ENCODE measurements around the gene DPYD. TPM values are rescaled to one million over a fixed set of nuclear protein-coding genes. Genes with fewer than 3 reads are reported as not detected.

The DPYD gene
- total RNA-seq, 1 donor from 2014 or later, result 11.9 TPM

DNA sequence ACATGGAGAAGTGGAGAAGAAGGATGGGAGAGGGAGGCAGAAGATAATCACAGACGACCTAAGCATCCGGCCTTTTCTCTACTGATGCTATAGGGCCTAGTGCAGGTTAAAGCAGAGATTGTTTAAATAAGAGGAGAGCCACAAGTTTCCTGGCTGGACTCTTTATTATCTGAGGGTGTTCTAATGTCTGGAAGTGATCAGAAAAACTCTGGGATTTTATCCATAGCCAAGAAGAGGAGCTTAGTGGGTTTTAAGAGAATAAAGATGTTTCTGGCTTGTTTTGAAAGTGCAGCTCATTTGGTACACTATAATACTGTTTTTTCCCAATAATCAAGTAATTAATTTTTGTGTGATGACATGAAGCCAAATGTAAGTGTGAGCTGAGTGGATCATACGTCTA lies 780.2 kb downstream of the DPYD start:
- Mint-ChIP-seq H3K4me1 (ENCODE audit: low read depth) (no peaks in the 10 kb centered on the region), H3K4me3 (ENCODE audit: low read depth) (no peak overlapping the region), H3K27me3 (ENCODE audit: low read depth) (no peaks in the 10 kb centered on the region), H3K9me3 (no peaks in the 10 kb centered on the region), H3K36me3 (ENCODE audit: low read depth) (no peaks in the 10 kb centered on the region), H3K27ac (no peak overlapping the region)
- intact Hi-C loops (cut with micrococcal nuclease), result no loop called here
- DNase-seq (ENCODE audit: low spot score), result no peak

DNA sequence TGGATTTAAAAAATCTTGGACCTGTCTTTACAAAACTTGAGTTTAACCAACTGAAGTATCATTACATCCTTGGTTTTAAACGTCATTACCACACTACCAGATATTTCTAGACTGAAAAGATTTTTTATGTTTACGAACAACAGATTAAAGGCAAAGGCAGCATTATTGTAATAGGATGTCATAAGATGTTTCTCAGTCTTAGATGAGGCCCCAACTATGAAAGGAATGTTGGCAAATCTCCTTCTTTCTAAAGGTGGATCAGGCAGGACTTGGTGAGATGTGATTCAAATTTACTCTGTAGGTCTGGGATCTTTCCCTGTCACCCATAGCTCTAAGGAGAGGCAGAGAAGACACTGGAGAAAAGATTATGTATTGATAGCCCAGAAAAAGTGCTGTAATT lies 781.3 kb downstream of the DPYD start:
- Mint-ChIP-seq H3K27ac (no peak overlapping the region), H3K36me3 (ENCODE audit: low read depth) (no peaks in the 10 kb centered on the region), H3K27me3 (ENCODE audit: low read depth) (no peaks in the 10 kb centered on the region), H3K4me1 (ENCODE audit: low read depth) (no peaks in the 10 kb centered on the region), H3K9me3 (no peaks in the 10 kb centered on the region), H3K4me3 (ENCODE audit: low read depth) (no peak overlapping the region)
- intact Hi-C loops (cut with micrococcal nuclease), result loop anchor here (10.0 kb wide), 1 partner anchor 685 kb away; no protein-coding TSS in a partner anchor
- DNase-seq (ENCODE audit: low spot score), result no peak

DNA sequence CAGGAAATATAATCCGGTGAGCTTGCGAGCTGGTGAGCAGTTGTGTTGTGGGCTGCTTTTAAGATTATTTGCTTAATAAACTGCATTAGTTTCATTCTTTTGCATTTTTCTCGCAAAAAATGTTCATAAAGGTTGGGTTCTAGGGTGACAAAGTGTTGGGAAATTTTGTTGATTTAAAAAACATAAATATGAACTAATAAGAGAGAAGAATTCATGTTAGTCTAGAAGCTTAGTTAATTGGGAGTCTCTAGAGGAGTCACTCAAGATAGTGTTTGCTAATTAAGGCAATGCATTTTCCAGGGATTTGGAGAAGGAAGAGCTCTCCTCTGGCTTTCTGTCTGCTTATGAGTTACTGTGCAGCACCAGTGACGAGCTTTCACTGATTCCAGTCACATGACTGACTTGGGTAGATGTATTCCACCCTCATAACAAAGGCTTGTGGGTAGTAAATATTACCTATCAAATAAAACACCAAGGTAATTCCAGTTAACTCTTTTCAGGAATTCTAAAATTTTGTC lies 782.3 kb downstream of the DPYD start:
- Mint-ChIP-seq H3K27ac (no peak overlapping the region), H3K36me3 (ENCODE audit: low read depth) (no peaks in the 10 kb centered on the region), H3K4me3 (ENCODE audit: low read depth) (no peak overlapping the region), H3K9me3 (no peaks in the 10 kb centered on the region), H3K27me3 (ENCODE audit: low read depth) (no peaks in the 10 kb centered on the region), H3K4me1 (ENCODE audit: low read depth) (no peaks in the 10 kb centered on the region)
- no peak for DNase-seq (ENCODE audit: low spot score)
- intact Hi-C loops (cut with micrococcal nuclease), result loop anchor here (1.0 to 10.0 kb wide), 2 partner anchors 686 to 911 kb away; no protein-coding TSS in a partner anchor

DNA sequence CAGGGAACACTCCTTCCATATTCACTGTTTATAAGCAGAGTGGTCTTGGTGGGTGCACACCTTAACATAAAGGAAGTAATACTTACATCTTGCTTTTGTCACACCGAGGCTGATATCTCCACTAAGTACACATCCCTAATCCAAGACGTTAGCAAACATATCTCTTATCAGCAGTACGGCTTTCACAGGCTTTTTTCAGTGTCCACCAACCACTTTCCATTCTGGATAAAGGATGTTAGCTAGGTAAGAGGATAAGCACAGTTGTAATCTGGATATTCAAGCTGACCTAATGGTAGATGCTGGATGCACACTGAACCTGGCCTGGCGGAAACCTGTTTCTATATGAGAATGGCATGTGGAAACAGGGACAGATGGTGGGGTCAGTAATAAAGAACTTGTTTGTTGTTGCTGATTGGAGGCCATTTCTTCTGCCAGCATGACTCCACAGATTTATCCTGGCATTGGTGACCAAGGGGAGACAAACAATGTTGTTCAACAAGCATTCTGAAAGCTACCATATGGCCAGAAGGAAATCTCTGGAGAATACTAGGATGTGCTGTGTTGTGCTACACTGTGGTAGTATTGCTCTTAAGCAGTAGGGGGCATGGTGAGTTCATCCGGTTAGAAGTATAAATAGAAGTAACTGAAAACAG lies 782.8 kb downstream of the DPYD start:
- H3K36me3 Mint-ChIP-seq (ENCODE audit: low read depth), result no peaks in the 10 kb centered on the region
- H3K27ac Mint-ChIP-seq, result no peak overlapping the region
- H3K4me3 Mint-ChIP-seq (ENCODE audit: low read depth), result no peak overlapping the region
- no peaks in the 10 kb centered on the region for H3K9me3 Mint-ChIP-seq
- DNase-seq (ENCODE audit: low spot score), result no peak
- intact Hi-C loops (cut with micrococcal nuclease), result loop anchor here (1.0 to 10.0 kb wide), 2 partner anchors 687 to 911 kb away; no protein-coding TSS in a partner anchor
- no peaks in the 10 kb centered on the region for H3K4me1 Mint-ChIP-seq (ENCODE audit: low read depth)
- no peaks in the 10 kb centered on the region for H3K27me3 Mint-ChIP-seq (ENCODE audit: low read depth)

DNA sequence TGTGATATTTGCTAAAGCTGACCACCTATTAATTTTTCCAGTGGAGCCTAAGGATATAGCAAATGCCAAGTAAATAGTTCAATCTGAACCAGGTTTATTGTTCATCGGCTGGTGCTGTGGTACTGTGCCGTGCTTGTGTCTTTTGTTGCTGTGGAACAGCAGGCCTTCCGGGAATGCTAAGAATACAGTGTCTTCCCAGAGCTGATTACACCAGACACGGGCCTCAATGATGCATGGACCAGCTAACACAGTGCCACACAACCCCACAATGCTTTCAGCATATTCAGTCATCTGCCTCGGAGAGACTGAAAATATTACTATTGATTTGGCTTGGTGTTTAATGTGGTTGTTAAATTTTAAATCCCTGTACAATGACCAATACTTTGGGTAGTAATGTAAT lies 783.8 kb downstream of the DPYD start:
- intact Hi-C loops (cut with micrococcal nuclease), result loop anchor here (10.0 kb wide), 1 partner anchor 688 kb away; no protein-coding TSS in a partner anchor
- H3K4me1 Mint-ChIP-seq (ENCODE audit: low read depth), result no peaks in the 10 kb centered on the region

DNA sequence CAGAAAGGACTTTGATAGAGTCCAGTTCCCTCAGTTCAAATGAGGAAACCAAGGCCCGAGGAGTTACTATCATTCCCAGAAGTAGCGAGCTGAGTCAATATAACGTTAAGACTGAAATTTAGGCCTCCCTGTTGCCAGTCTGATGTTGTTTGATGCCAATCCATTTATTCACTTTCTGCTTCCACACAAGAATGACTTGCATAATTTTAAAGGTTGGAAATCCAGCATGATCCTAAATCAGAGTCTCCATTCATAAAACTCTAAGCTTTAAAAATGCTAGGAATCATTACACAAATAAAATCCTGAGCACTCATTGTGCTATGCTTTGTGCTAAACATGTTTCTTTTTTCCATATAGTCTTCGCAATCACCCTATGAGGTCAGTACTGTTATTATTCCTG lies 784.9 kb downstream of the DPYD start:
- intact Hi-C loops (cut with micrococcal nuclease), result loop anchor here (10.0 kb wide), 1 partner anchor 689 kb away; no protein-coding TSS in a partner anchor
- Mint-ChIP-seq H3K9me3 (no peaks in the 10 kb centered on the region), H3K4me1 (ENCODE audit: low read depth) (no peaks in the 10 kb centered on the region), H3K27me3 (ENCODE audit: low read depth) (no peaks in the 10 kb centered on the region), H3K4me3 (ENCODE audit: low read depth) (no peak overlapping the region), H3K27ac (no peak overlapping the region), H3K36me3 (ENCODE audit: low read depth) (no peaks in the 10 kb centered on the region)
- DNase-seq (ENCODE audit: low spot score), result no peak

More for the DNA sequence above, 783.8 kb downstream of the DPYD start:
- Mint-ChIP-seq H3K4me3 (ENCODE audit: low read depth) (no peak overlapping the region), H3K27ac (no peak overlapping the region), H3K36me3 (ENCODE audit: low read depth) (no peaks in the 10 kb centered on the region), H3K9me3 (no peaks in the 10 kb centered on the region), H3K27me3 (ENCODE audit: low read depth) (no peaks in the 10 kb centered on the region)
- DNase-seq (ENCODE audit: low spot score), result no peak

DNA sequence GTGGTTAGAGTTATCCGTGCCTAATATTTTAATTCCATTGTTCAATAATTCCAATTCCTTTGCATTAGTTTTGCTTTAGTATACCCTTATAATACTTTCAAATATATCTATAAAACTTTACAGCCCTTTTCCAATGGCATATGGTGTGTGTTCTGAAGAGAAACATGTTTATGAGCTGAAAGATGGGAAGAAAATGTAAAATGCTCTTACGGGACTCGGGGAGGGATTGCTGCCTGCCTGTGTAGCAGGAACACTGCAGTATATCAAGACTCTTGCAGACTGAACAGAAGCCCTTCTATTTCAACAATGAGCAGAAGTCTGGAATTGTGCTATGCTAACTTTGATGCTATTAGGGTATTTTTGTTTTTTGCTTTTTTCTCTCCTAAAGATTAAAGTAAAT lies 792.4 kb downstream of the DPYD start:
- no peaks in the 10 kb centered on the region for H3K36me3 Mint-ChIP-seq (ENCODE audit: low read depth)
- H3K4me3 Mint-ChIP-seq (ENCODE audit: low read depth), result no peak overlapping the region
- H3K4me1 Mint-ChIP-seq (ENCODE audit: low read depth), result no peaks in the 10 kb centered on the region
- no peak overlapping the region for H3K27ac Mint-ChIP-seq
- no peaks in the 10 kb centered on the region for H3K27me3 Mint-ChIP-seq (ENCODE audit: low read depth)
- H3K9me3 Mint-ChIP-seq, result no peaks in the 10 kb centered on the region
- intact Hi-C loops (cut with micrococcal nuclease), result no loop called here
- no peak for DNase-seq (ENCODE audit: low spot score)

DNA sequence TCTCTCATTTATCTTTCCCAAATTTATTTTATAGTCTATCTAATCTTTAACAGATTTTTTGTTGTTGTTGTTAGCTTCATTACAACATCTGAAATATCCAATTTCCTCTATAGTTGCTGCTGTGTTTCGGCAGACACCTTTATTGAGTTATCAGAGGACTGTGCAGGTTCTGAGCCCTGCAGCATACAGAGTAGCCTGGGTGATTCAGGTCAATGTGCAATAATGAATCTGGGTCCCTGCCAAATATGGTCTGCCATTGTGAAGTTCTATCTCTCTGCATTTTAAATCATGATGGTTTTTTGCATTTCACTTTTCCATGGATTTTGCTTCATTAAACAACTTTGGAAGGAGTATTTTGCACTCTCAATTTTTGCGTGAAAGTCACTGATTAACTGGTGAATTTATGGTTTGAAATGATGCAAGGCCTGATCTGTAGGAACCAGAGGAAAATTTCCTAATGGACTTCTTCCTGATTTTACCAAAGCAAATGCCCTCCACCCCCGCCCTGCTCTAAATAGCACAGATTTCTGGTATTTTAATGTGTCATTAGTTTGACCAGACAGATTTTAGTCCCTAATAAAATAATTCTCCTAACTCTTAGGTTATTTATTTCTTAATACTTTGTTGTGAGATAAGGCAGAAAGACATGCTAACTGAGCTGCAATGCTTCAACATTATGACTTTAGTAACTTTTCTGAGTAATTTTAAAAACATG lies 797.0 kb downstream of the DPYD start:
- intact Hi-C loops (cut with micrococcal nuclease), result no loop called here
- no peak overlapping the region for H3K4me3 Mint-ChIP-seq (ENCODE audit: low read depth)
- no peaks in the 10 kb centered on the region for H3K36me3 Mint-ChIP-seq (ENCODE audit: low read depth)
- no peaks in the 10 kb centered on the region for H3K9me3 Mint-ChIP-seq
- H3K4me1 Mint-ChIP-seq (ENCODE audit: low read depth), result no peaks in the 10 kb centered on the region
- H3K27ac Mint-ChIP-seq, result no peak overlapping the region
- H3K27me3 Mint-ChIP-seq (ENCODE audit: low read depth), result no peaks in the 10 kb centered on the region
- DNase-seq (ENCODE audit: low spot score), result no peak

DNA sequence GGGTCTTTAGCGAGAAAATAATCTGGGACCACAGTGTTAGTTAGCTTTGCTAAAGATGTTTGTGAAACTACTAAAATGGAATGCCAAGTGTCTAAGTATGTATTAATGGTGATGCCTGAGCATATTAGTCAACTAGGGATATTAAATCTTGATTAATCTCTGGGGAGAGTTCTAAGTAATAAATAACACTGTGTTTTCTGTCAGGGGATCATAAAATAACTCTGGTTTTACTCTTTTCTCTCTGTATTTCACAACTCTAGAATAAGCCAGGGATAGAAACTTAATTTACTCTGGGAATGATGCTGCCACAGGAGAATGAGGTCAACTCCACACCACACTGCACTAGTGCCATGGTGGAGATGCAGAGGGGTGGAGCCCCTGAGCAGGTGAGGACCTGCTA lies 800.0 kb downstream of the DPYD start:
- no peaks in the 10 kb centered on the region for H3K27me3 Mint-ChIP-seq (ENCODE audit: low read depth)
- no peak overlapping the region for H3K4me3 Mint-ChIP-seq (ENCODE audit: low read depth)
- no peak for DNase-seq (ENCODE audit: low spot score)
- no peak overlapping the region for H3K27ac Mint-ChIP-seq
- no peaks in the 10 kb centered on the region for H3K36me3 Mint-ChIP-seq (ENCODE audit: low read depth)
- intact Hi-C loops (cut with micrococcal nuclease), result no loop called here
- H3K9me3 Mint-ChIP-seq, result no peaks in the 10 kb centered on the region
- no peaks in the 10 kb centered on the region for H3K4me1 Mint-ChIP-seq (ENCODE audit: low read depth)

DNA sequence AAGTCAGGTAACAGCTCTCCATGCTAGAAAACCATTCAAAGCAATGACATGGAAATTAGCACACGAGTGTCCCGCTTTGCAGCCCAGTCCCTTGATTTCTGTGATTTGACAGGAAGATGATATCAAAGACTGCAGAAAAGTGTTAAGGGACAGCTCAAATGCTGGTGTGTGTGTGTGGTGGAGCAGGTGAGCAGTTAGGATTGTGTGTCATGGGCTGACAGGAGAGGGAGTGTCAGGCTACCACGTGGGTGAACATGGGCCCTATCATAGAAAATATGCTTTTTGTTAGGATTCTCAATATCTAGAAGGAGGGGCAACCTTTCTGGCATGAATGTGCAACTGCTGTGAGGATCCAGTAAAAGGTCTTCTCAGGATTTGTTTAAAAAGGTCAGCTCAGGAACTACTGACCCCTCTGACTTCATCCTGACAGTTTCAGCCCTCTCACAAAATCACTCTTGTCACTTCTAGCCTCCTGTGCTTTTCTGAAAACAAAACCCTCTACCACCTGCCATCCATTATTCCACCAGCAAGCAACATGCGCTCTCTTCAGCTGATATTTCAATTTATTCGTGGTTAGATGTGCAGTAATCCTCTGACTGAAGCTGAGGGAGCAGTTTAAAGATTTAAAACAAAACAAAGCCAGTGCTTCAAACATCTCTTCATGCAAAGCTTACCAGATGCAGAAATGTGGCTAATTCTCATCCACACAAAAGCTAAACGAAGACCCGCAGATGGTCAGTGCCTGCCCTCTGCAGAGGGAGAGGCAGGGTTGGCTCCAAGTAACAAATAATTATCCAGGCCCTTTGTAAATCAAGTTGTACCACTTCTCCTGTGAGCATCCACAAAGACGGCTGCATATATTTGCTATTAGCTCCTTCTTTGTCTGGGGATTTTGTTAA lies 801.3 kb downstream of the DPYD start:
- no peak overlapping the region for H3K4me3 Mint-ChIP-seq (ENCODE audit: low read depth)
- no peaks in the 10 kb centered on the region for H3K9me3 Mint-ChIP-seq
- no peak for DNase-seq (ENCODE audit: low spot score)
- H3K4me1 Mint-ChIP-seq (ENCODE audit: low read depth), result no peaks in the 10 kb centered on the region
- H3K27me3 Mint-ChIP-seq (ENCODE audit: low read depth), result no peaks in the 10 kb centered on the region
- H3K36me3 Mint-ChIP-seq (ENCODE audit: low read depth), result no peaks in the 10 kb centered on the region
- intact Hi-C loops (cut with micrococcal nuclease), result no loop called here
- H3K27ac Mint-ChIP-seq, result no peak overlapping the region

DNA sequence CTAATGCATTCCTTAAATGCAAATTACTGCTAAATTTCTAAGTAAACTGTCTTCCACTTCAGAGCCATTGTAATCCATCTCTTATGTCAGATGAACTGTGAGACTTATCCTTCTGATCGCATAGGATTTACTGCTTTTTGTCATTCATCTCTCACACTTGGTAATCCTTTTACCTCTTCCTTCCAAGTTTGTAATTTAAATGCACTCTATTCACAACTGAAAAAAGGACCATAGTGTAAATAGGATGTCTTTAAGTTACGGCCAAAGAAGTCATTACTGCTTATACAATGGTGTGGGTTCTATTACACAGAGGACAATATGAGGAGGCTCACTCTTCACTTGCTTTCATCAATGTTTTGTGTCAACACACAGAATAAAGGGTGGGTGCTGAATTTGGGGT lies 806.0 kb downstream of the DPYD start:
- no peaks in the 10 kb centered on the region for H3K4me1 Mint-ChIP-seq (ENCODE audit: low read depth)
- H3K4me3 Mint-ChIP-seq (ENCODE audit: low read depth), result no peak overlapping the region
- no peaks in the 10 kb centered on the region for H3K9me3 Mint-ChIP-seq
- no peaks in the 10 kb centered on the region for H3K36me3 Mint-ChIP-seq (ENCODE audit: low read depth)
- no peaks in the 10 kb centered on the region for H3K27me3 Mint-ChIP-seq (ENCODE audit: low read depth)
- no peak for DNase-seq (ENCODE audit: low spot score)
- intact Hi-C loops (cut with micrococcal nuclease), result no loop called here
- no peak overlapping the region for H3K27ac Mint-ChIP-seq

DNA sequence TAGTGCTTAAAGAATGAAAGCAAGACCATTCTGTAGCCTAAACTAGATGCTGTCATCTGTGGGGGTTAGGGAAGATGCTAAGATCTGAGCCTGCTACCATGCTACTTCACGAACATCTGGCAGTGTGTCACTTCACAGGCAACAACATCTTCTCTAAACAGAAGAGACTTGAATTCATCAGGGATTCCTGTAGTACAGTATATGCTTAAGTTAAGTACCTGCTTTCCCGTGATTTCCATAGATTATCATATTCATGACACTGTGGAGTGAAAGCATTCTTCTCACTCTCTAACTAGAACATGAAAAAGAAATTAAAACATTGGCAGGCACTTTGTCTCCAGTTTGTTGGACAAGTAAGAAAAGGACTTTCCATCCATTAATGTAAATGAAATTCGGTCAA lies 808.4 kb downstream of the DPYD start:
- Mint-ChIP-seq H3K27me3 (ENCODE audit: low read depth) (no peaks in the 10 kb centered on the region), H3K27ac (no peak overlapping the region), H3K9me3 (no peaks in the 10 kb centered on the region), H3K36me3 (ENCODE audit: low read depth) (no peaks in the 10 kb centered on the region), H3K4me1 (ENCODE audit: low read depth) (no peaks in the 10 kb centered on the region), H3K4me3 (ENCODE audit: low read depth) (no peak overlapping the region)
- no peak for DNase-seq (ENCODE audit: low spot score)
- intact Hi-C loops (cut with micrococcal nuclease), result no loop called here
